A549 (cell line): ENCODE measurements around the gene PPOX. TPM values are rescaled to one million over a fixed set of nuclear protein-coding genes. Genes with fewer than 3 reads are reported as not detected.

ENCODE experiments used
- polyA plus RNA-seq, 4 experiments: library from polyadenylated mRNA; depleted of rRNA in 3 of 4; stranded (reverse); fragments of >200 nt; fragmentation: RNase III in 1 of 4; extraction: RNeasy Plus Mini Kit Qiagen cat#74134 plus additional on column Dnase treatment in 1 of 4; gene quantifications; 2 replicates in 3 of 4; 3 replicates in 1 of 4; pipeline ENCODE4 v1.2.3, GENCODE V29; 2011 to 2017
- small RNA-seq, 6 experiments: library from RNA; depleted of rRNA; stranded (forward); fragments of <200 nt; gene quantifications; one replicate each; pipeline ENCODE3, GENCODE V24; 2012

The PPOX gene
- polyA plus RNA-seq, 2 of the 4 experiments (the other 2 are of a cell fraction), result 13.8 to 14.1 TPM

Small RNA genes within 50 kb of the gene (small RNA-seq; reads per million reads assigned to genes)
- 0 reads per million in 6 experiments for gene RF01225

Other genes starting within 250 kb of the PPOX start
- gene ITLN2, start 211.6 kb upstream of the PPOX start, polyA plus RNA-seq (2011; rRNA removed), result 0.13 and 0.30 TPM in 2 replicates
- gene ITLN2, start 211.6 kb upstream of the PPOX start, polyA plus RNA-seq (2017; fragmentation: RNase III; extraction: RNeasy Plus Mini Kit Qiagen cat#74134 plus additional on column Dnase treatment), result 0.22 TPM in 1 of 3 replicates, not detected in the others
- 62.0 and 71.0 TPM in 2 replicates for gene F11R, start 145.3 kb upstream of the PPOX start, polyA plus RNA-seq (2011; rRNA removed)
- 28.3 to 30.3 TPM (median 29.7 TPM) in 3 replicates for gene F11R, start 145.3 kb upstream of the PPOX start, polyA plus RNA-seq (2017; fragmentation: RNase III; extraction: RNeasy Plus Mini Kit Qiagen cat#74134 plus additional on column Dnase treatment)
- not detected in 2 replicates for gene TSTD1, start 127.5 kb upstream of the PPOX start, polyA plus RNA-seq (2011; rRNA removed)
- 0.17 to 0.21 TPM (median 0.20 TPM) in 3 replicates for gene TSTD1, start 127.5 kb upstream of the PPOX start, polyA plus RNA-seq (2017; fragmentation: RNase III; extraction: RNeasy Plus Mini Kit Qiagen cat#74134 plus additional on column Dnase treatment)
- 35.5 and 43.5 TPM in 2 replicates for gene USF1, start 120.4 kb upstream of the PPOX start, polyA plus RNA-seq (2011; rRNA removed)
- 49.2 to 60.5 TPM (median 57.4 TPM) in 3 replicates for gene USF1, start 120.4 kb upstream of the PPOX start, polyA plus RNA-seq (2017; fragmentation: RNase III; extraction: RNeasy Plus Mini Kit Qiagen cat#74134 plus additional on column Dnase treatment)
- 0.06 and 0.08 TPM in 2 replicates for gene ARHGAP30, start 96.5 kb upstream of the PPOX start, polyA plus RNA-seq (2011; rRNA removed)
- 0.09 to 0.13 TPM (median 0.13 TPM) in 3 replicates for gene ARHGAP30, start 96.5 kb upstream of the PPOX start, polyA plus RNA-seq (2017; fragmentation: RNase III; extraction: RNeasy Plus Mini Kit Qiagen cat#74134 plus additional on column Dnase treatment)
- 3.1 and 4.3 TPM in 2 replicates for gene NECTIN4, start 76.9 kb upstream of the PPOX start, polyA plus RNA-seq (2011; rRNA removed)
- gene NECTIN4, start 76.9 kb upstream of the PPOX start, polyA plus RNA-seq (2017; fragmentation: RNase III; extraction: RNeasy Plus Mini Kit Qiagen cat#74134 plus additional on column Dnase treatment), result 1.3 to 1.8 TPM (median 1.5 TPM) in 3 replicates
- gene KLHDC9, start 68.1 kb upstream of the PPOX start, polyA plus RNA-seq (2011; rRNA removed), result 3.6 and 4.6 TPM in 2 replicates
- 0.93 to 2.0 TPM (median 1.2 TPM) in 3 replicates for gene KLHDC9, start 68.1 kb upstream of the PPOX start, polyA plus RNA-seq (2017; fragmentation: RNase III; extraction: RNeasy Plus Mini Kit Qiagen cat#74134 plus additional on column Dnase treatment)
- gene PFDN2, start 48.4 kb upstream of the PPOX start, polyA plus RNA-seq (2011; rRNA removed), result 106 and 187 TPM in 2 replicates
- gene PFDN2, start 48.4 kb upstream of the PPOX start, polyA plus RNA-seq (2017; fragmentation: RNase III; extraction: RNeasy Plus Mini Kit Qiagen cat#74134 plus additional on column Dnase treatment), result 179 to 203 TPM (median 187 TPM) in 3 replicates
- 29.9 and 38.6 TPM in 2 replicates for gene NIT1, start 48.3 kb upstream of the PPOX start, polyA plus RNA-seq (2011; rRNA removed)
- gene NIT1, start 48.3 kb upstream of the PPOX start, polyA plus RNA-seq (2017; fragmentation: RNase III; extraction: RNeasy Plus Mini Kit Qiagen cat#74134 plus additional on column Dnase treatment), result 44.5 to 49.4 TPM (median 45.8 TPM) in 3 replicates
- gene DEDD, start 33.8 kb upstream of the PPOX start, polyA plus RNA-seq (2011; rRNA removed), result 35.9 and 38.4 TPM in 2 replicates
- 20.5 to 25.9 TPM (median 25.3 TPM) in 3 replicates for gene DEDD, start 33.8 kb upstream of the PPOX start, polyA plus RNA-seq (2017; fragmentation: RNase III; extraction: RNeasy Plus Mini Kit Qiagen cat#74134 plus additional on column Dnase treatment)
- 110 and 115 TPM in 2 replicates for gene UFC1, start 12.4 kb upstream of the PPOX start, polyA plus RNA-seq (2011; rRNA removed)
- 149 to 153 TPM (median 150 TPM) in 3 replicates for gene UFC1, start 12.4 kb upstream of the PPOX start, polyA plus RNA-seq (2017; fragmentation: RNase III; extraction: RNeasy Plus Mini Kit Qiagen cat#74134 plus additional on column Dnase treatment)
- 22.6 and 26.3 TPM in 2 replicates for gene USP21, start 6.9 kb upstream of the PPOX start, polyA plus RNA-seq (2011; rRNA removed)
- 21.8 to 23.8 TPM (median 23.6 TPM) in 3 replicates for gene USP21, start 6.9 kb upstream of the PPOX start, polyA plus RNA-seq (2017; fragmentation: RNase III; extraction: RNeasy Plus Mini Kit Qiagen cat#74134 plus additional on column Dnase treatment)
- gene B4GALT3, start 11.1 kb downstream of the PPOX start, polyA plus RNA-seq (2011; rRNA removed), result 25.3 and 31.4 TPM in 2 replicates
- 23.3 to 26.7 TPM (median 25.5 TPM) in 3 replicates for gene B4GALT3, start 11.1 kb downstream of the PPOX start, polyA plus RNA-seq (2017; fragmentation: RNase III; extraction: RNeasy Plus Mini Kit Qiagen cat#74134 plus additional on column Dnase treatment)
- not detected in 2 replicates for gene ADAMTS4, start 32.6 kb downstream of the PPOX start, polyA plus RNA-seq (2011; rRNA removed)
- 0.01 TPM in 1 of 3 replicates, not detected in the others for gene ADAMTS4, start 32.6 kb downstream of the PPOX start, polyA plus RNA-seq (2017; fragmentation: RNase III; extraction: RNeasy Plus Mini Kit Qiagen cat#74134 plus additional on column Dnase treatment)
- gene NDUFS2, start 35.9 kb downstream of the PPOX start, polyA plus RNA-seq (2011; rRNA removed), result 125 and 144 TPM in 2 replicates
- 142 to 145 TPM (median 142 TPM) in 3 replicates for gene NDUFS2, start 35.9 kb downstream of the PPOX start, polyA plus RNA-seq (2017; fragmentation: RNase III; extraction: RNeasy Plus Mini Kit Qiagen cat#74134 plus additional on column Dnase treatment)
- 0.40 and 0.83 TPM in 2 replicates for gene FCER1G, start 48.9 kb downstream of the PPOX start, polyA plus RNA-seq (2011; rRNA removed)
- 0.25 TPM in 1 of 3 replicates, not detected in the others for gene FCER1G, start 48.9 kb downstream of the PPOX start, polyA plus RNA-seq (2017; fragmentation: RNase III; extraction: RNeasy Plus Mini Kit Qiagen cat#74134 plus additional on column Dnase treatment)
- gene APOA2, start 57.2 kb downstream of the PPOX start, polyA plus RNA-seq (2011; rRNA removed), result not detected in 2 replicates
- not detected in 3 replicates for gene APOA2, start 57.2 kb downstream of the PPOX start, polyA plus RNA-seq (2017; fragmentation: RNase III; extraction: RNeasy Plus Mini Kit Qiagen cat#74134 plus additional on column Dnase treatment)
- 6.3 and 7.0 TPM in 2 replicates for gene TOMM40L, start 59.6 kb downstream of the PPOX start, polyA plus RNA-seq (2011; rRNA removed)
- 9.1 to 11.0 TPM (median 10.2 TPM) in 3 replicates for gene TOMM40L, start 59.6 kb downstream of the PPOX start, polyA plus RNA-seq (2017; fragmentation: RNase III; extraction: RNeasy Plus Mini Kit Qiagen cat#74134 plus additional on column Dnase treatment)
- not detected in 2 replicates for gene NR1I3, start 71.8 kb downstream of the PPOX start, polyA plus RNA-seq (2011; rRNA removed)
- not detected in 3 replicates for gene NR1I3, start 71.8 kb downstream of the PPOX start, polyA plus RNA-seq (2017; fragmentation: RNase III; extraction: RNeasy Plus Mini Kit Qiagen cat#74134 plus additional on column Dnase treatment)
- gene PCP4L1, start 92.3 kb downstream of the PPOX start, polyA plus RNA-seq (2011; rRNA removed), result not detected in 2 replicates
- not detected in 3 replicates for gene PCP4L1, start 92.3 kb downstream of the PPOX start, polyA plus RNA-seq (2017; fragmentation: RNase III; extraction: RNeasy Plus Mini Kit Qiagen cat#74134 plus additional on column Dnase treatment)
- 0.57 and 0.83 TPM in 2 replicates for gene MPZ, start 143.5 kb downstream of the PPOX start, polyA plus RNA-seq (2011; rRNA removed)
- gene MPZ, start 143.5 kb downstream of the PPOX start, polyA plus RNA-seq (2017; fragmentation: RNase III; extraction: RNeasy Plus Mini Kit Qiagen cat#74134 plus additional on column Dnase treatment), result 0.17 to 0.45 TPM (median 0.25 TPM) in 3 replicates
- gene SDHC, start 148.0 kb downstream of the PPOX start, polyA plus RNA-seq (2011; rRNA removed), result 296 and 353 TPM in 2 replicates
- 302 to 325 TPM (median 323 TPM) in 3 replicates for gene SDHC, start 148.0 kb downstream of the PPOX start, polyA plus RNA-seq (2017; fragmentation: RNase III; extraction: RNeasy Plus Mini Kit Qiagen cat#74134 plus additional on column Dnase treatment)
- gene CFAP126, start 201.4 kb downstream of the PPOX start, polyA plus RNA-seq (2011; rRNA removed), result not detected in 2 replicates
- gene CFAP126, start 201.4 kb downstream of the PPOX start, polyA plus RNA-seq (2017; fragmentation: RNase III; extraction: RNeasy Plus Mini Kit Qiagen cat#74134 plus additional on column Dnase treatment), result not detected in 3 replicates